WTC11 (cell line): ENCODE results near the gene FBLN2.

ENCODE experiments used
- FOXK1 ChIP-seq: sonication (generic); formaldehyde crosslinking; IDR thresholded peaks from 2 replicates; pipeline ENCODE4 v1.8.0; 2022; ENCODE audit warnings: mild to moderate bottlenecking, moderate library complexity, missing genetic modification reagents
- SMAD4 ChIP-seq: sonication (generic); formaldehyde crosslinking; IDR thresholded peaks from 2 replicates; pipeline ENCODE4 v1.8.0; 2022; ENCODE audit warnings: mild to moderate bottlenecking, missing genetic modification reagents
- ZNF317 ChIP-seq: sonication (generic); formaldehyde crosslinking; IDR thresholded peaks from 2 replicates; pipeline ENCODE4 v1.8.1; 2023; ENCODE audit warnings: low read depth, mild to moderate bottlenecking, moderate library complexity, missing genetic modification reagents, borderline replicate concordance
- TF ChIP-seq, protein P1 (sequence below): fragments of 200-600 bp; IDR thresholded peaks from 2 replicates; pipeline ENCODE4 v1.8.0; 2022; ENCODE audit warnings: antibody characterized with exemption

DNA sequence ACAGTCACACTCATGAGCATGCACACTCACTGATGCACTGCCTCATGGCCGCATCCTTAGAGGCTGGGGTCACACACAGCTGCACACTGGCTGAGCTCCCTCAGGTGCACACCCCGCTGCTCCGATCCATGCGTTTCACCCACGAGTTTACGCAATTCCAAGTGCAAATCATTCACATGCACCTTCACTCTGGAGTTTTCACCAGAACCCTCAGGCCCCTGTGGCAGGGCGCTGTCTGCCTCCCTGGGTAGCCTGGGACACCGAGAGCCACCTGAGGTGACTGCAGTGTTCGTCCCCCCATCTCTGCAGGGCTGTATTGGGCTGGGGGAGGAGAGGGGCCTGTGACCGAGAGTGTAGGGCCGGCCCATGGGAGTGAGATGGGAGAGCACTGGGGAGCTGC is 134.8 kb downstream of the FBLN2 start:
- TF ChIP-seq SMAD4 (CRISPR knock-in tag) (no peak), ZNF317 (CRISPR knock-in tag) (no peak), FOXK1 (CRISPR knock-in tag) (no peak)
- TF ChIP-seq, protein P1, sequence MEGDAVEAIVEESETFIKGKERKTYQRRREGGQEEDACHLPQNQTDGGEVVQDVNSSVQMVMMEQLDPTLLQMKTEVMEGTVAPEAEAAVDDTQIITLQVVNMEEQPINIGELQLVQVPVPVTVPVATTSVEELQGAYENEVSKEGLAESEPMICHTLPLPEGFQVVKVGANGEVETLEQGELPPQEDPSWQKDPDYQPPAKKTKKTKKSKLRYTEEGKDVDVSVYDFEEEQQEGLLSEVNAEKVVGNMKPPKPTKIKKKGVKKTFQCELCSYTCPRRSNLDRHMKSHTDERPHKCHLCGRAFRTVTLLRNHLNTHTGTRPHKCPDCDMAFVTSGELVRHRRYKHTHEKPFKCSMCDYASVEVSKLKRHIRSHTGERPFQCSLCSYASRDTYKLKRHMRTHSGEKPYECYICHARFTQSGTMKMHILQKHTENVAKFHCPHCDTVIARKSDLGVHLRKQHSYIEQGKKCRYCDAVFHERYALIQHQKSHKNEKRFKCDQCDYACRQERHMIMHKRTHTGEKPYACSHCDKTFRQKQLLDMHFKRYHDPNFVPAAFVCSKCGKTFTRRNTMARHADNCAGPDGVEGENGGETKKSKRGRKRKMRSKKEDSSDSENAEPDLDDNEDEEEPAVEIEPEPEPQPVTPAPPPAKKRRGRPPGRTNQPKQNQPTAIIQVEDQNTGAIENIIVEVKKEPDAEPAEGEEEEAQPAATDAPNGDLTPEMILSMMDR, result no peak
